Caco-2 (cell line): ENCODE measurements around the gene FAM72A. TPM values are rescaled to one million over a fixed set of nuclear protein-coding genes. Genes with fewer than 3 reads are reported as not detected.

Experiments used
- BruUV-seq: library from RNA; stranded (reverse); fragments of 400-500 nt; replicated peaks from 2 replicates; lab custom pipeline; 2021; lab: Mats Ljungman, UMichigan
- CTCF ChIA-PET: fragments of 300-600 bp; sonication (Branson Sonifier 250); formaldehyde crosslinking; loops from one replicate; lab custom pipeline; 2022; ENCODE audit warnings: antibody characterized with exemption; lab: Charles Lee
- POLR2A ChIA-PET: fragments of 300-600 bp; sonication (Branson Sonifier 250); formaldehyde crosslinking; loops from one replicate; lab custom pipeline; 2022; ENCODE audit warnings: antibody characterized with exemption; lab: Charles Lee
- DNase-seq, 2 experiments: peaks; one replicate each; pipeline versions ENCODE4 v3.0.0 to v3.0.0-alpha.2; 2020 to 2022
- H3K27me3 ChIP-seq: replicated peaks from 2 replicates; pipeline ENCODE4 v1.6.0; 2011; ENCODE audit warnings: low read length; ENCODE audit not compliant: control insufficient read depth, insufficient read depth
- H3K36me3 ChIP-seq: 2 replicates; pipeline ENCODE4 v1.5.1; 2011; ENCODE audit warnings: low read length; ENCODE audit not compliant: control insufficient read depth, insufficient read depth
- H3K4me1 ChIP-seq: fragments of 250-450 bp; sonication (Bioruptor Pico); 2 replicates; pipeline ENCODE4 v1.5.1; 2020; ENCODE audit warnings: mild to moderate bottlenecking
- H3K4me3 ChIP-seq: 2 replicates; pipeline ENCODE4 v1.5.1; 2011; ENCODE audit warnings: low read depth, mild to moderate bottlenecking, control low read depth, low read length
- H3K9me3 ChIP-seq: fragments of 250-450 bp; sonication (Bioruptor Pico); 2 replicates; pipeline ENCODE4 v1.5.1; 2020; ENCODE audit warnings: mild to moderate bottlenecking, moderate library complexity
- H3K27ac Mint-ChIP-seq: one replicate; pipeline ENCODE4 v1.8.0; 2022; ENCODE audit warnings: mixed read lengths; ENCODE audit not compliant: unreplicated experiment
- H3K27me3 Mint-ChIP-seq: one replicate; pipeline ENCODE4 v1.8.0; 2022; ENCODE audit warnings: mixed read lengths; ENCODE audit not compliant: insufficient read depth, unreplicated experiment
- H3K36me3 Mint-ChIP-seq: one replicate; pipeline ENCODE4 v1.8.0; 2022; ENCODE audit warnings: mild to moderate bottlenecking, mixed read lengths; ENCODE audit not compliant: insufficient read depth, unreplicated experiment
- H3K4me1 Mint-ChIP-seq: one replicate; pipeline ENCODE4 v1.8.0; 2022; ENCODE audit warnings: low read depth, mixed read lengths; ENCODE audit not compliant: unreplicated experiment
- H3K4me3 Mint-ChIP-seq: one replicate; pipeline ENCODE4 v1.8.0; 2022; ENCODE audit warnings: mild to moderate bottlenecking, moderate library complexity, mixed read lengths; ENCODE audit not compliant: unreplicated experiment
- H3K9me3 Mint-ChIP-seq: one replicate; pipeline ENCODE4 v1.8.0; 2022; ENCODE audit warnings: mixed read lengths; ENCODE audit not compliant: unreplicated experiment
- intact Hi-C: fragments of 100-400 bp; cut with micrococcal nuclease; formaldehyde crosslinking; loops from one replicate; pipeline ENCODE4 v1.10.0; 2022; ENCODE audit not compliant: unreplicated experiment
- total RNA-seq: library from RNA; stranded (reverse); gene quantifications from 2 replicates; pipeline ENCODE4 v1.2.3, GENCODE V29; 2022
- TF ChIP-seq, protein P1 (sequence below), 2 experiments: fragments of 200-600 bp in 1 of 2; IDR thresholded peaks; 1 replicate in 1 of 2; 2 replicates in 1 of 2; pipeline versions ENCODE4 v1.5.1 to v1.8.0; 2011 to 2022; ENCODE audit warnings: antibody characterized with exemption in 1 of 2, control low read depth in 1 of 2, inconsistent platforms in 1 of 2, low read depth in 1 of 2, low read length in 1 of 2, mild to moderate bottlenecking in 1 of 2, moderate library complexity in 1 of 2; ENCODE audit not compliant: insufficient read depth in 1 of 2, severe bottlenecking in 1 of 2, unreplicated experiment in 1 of 2

Gene FAM72A
- total RNA-seq, 1 experiment from 2014 or later: 12.3 TPM

DNA sequence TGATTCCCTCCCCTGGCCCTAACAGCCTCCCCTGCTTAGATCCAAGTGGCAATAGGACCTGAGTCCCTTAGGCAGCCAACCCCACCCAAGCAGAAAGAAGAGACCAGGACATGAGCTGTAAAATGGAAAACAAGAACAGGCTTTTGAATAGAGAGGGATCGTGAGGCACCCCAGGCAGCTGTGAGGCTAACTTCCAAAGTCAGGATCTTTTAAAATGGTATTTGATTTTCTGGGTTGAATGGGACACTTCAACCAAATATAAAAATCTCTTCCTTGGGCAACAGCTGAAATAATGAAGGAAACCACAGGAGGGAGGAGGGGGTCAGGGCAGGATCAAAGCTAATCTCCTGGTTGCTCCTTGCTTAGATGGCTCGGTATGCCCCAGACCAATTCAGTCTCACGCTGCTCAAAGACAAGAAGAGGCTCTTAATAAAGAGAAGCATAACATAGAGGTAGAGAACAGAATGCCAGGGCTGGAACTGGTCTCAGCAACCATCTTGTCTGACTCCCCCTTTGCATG lies 56.8 kb downstream of the FAM72A start:
- no TSS peak for BruUV-seq
- H3K27me3 ChIP-seq: no peaks in the 10 kb centered on the region; the same call in 1 of the 2 replicates

DNA sequence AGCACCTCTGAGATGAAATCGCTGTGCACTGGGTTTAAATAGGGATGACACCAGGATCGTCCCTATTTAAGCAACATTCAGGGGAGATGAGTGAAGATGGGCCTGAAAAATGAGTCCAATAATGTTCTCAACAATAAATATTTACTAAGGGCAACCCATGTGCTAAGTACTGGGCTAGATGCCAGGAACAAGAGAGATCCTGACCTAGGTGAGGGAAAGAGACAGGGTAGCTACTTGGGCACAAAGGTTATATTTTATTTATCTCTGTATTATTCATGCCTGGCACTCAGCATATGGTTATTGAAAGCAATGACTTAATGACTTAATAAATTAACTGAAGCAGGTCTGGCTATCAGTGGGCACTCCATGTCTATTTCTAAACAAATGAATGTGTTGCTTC lies 58.0 kb downstream of the FAM72A start:
- no peaks in the 10 kb centered on the region; the same call in 1 of the 2 replicates for H3K27me3 ChIP-seq
- Mint-ChIP-seq H3K27ac (no peak overlapping the region), H3K9me3 (no peaks in the 10 kb centered on the region), H3K4me1 (no peaks in the 10 kb centered on the region), H3K4me3 (no peak overlapping the region), H3K36me3 (no peaks in the 10 kb centered on the region), H3K27me3 (peaks cover 7% of the 10 kb centered on the region)
- no peak for DNase-seq
- H3K36me3 ChIP-seq: no peaks in the 10 kb centered on the region
- POLR2A ChIA-PET: no interaction called here
- no peak overlapping the region for H3K4me3 ChIP-seq
- TF ChIP-seq, protein P1, sequence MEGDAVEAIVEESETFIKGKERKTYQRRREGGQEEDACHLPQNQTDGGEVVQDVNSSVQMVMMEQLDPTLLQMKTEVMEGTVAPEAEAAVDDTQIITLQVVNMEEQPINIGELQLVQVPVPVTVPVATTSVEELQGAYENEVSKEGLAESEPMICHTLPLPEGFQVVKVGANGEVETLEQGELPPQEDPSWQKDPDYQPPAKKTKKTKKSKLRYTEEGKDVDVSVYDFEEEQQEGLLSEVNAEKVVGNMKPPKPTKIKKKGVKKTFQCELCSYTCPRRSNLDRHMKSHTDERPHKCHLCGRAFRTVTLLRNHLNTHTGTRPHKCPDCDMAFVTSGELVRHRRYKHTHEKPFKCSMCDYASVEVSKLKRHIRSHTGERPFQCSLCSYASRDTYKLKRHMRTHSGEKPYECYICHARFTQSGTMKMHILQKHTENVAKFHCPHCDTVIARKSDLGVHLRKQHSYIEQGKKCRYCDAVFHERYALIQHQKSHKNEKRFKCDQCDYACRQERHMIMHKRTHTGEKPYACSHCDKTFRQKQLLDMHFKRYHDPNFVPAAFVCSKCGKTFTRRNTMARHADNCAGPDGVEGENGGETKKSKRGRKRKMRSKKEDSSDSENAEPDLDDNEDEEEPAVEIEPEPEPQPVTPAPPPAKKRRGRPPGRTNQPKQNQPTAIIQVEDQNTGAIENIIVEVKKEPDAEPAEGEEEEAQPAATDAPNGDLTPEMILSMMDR (IDR thresholded peaks at IDR 0.05; ENCODE audit: insufficient read depth in 1 of 2, low read depth in 1 of 2, low read length in 1 of 2, severe bottlenecking in 1 of 2, unreplicated experiment in 1 of 2): no peak
- H3K4me1 ChIP-seq: no peaks in the 10 kb centered on the region
- intact Hi-C loops: no loop called here
- no peaks in the 10 kb centered on the region for H3K9me3 ChIP-seq
- CTCF ChIA-PET: no interaction called here
- no TSS peak for BruUV-seq

More for the DNA sequence above, 56.8 kb downstream of the FAM72A start:
- no peaks in the 10 kb centered on the region for H3K36me3 Mint-ChIP-seq
- Histone ChIP-seq H3K9me3 (no peaks in the 10 kb centered on the region), H3K4me3 (no peak overlapping the region), H3K36me3 (no peaks in the 10 kb centered on the region), H3K4me1 (no peaks in the 10 kb centered on the region)
- no peak overlapping the region for H3K4me3 Mint-ChIP-seq
- no peaks in the 10 kb centered on the region for H3K4me1 Mint-ChIP-seq
- ChIA-PET POLR2A (no interaction called here), CTCF (no interaction called here)
- intact Hi-C loops: no loop called here
- H3K27me3 Mint-ChIP-seq: peaks cover 7% of the 10 kb centered on the region
- TF ChIP-seq, protein P1 (IDR thresholded peaks at IDR 0.05; ENCODE audit: insufficient read depth in 1 of 2, low read depth in 1 of 2, low read length in 1 of 2, severe bottlenecking in 1 of 2, unreplicated experiment in 1 of 2): no peak
- no peaks in the 10 kb centered on the region for H3K9me3 Mint-ChIP-seq
- H3K27ac Mint-ChIP-seq: no peak overlapping the region
- no peak for DNase-seq

DNA sequence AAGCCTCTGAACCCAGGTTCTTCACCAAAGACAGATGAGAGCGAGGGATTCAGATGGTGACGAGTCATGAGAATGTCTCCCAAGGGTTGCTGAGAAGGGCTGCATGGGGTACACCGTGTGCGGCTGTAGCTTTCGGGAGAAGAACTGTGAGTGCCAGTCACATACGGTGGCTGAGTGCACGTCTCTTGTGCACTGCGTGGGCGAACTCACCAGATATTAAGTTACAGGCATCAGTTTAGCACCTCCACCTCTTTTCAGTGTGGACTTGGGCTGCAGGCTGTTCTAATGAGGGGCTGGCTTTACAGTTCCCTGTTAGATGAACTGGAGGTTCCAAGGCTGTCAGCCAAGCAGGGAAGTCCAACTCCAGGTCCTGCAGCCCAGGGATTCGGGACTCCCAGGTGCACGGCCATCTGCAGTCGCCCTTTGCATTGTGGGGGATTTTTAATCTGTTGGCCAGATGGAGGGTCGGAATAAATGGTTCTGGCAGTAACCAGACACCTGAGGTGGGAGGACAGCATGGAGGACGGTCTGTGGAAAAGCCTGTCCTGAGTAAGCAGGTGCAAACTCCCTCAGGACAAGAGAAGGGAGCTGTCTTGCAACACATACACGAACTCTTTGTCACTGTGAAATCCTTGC lies 59.0 kb downstream of the FAM72A start:
- no TSS peak for BruUV-seq
- no peaks in the 10 kb centered on the region for H3K36me3 Mint-ChIP-seq
- Histone ChIP-seq H3K4me1 (no peaks in the 10 kb centered on the region), H3K36me3 (no peaks in the 10 kb centered on the region), H3K4me3 (no peak overlapping the region), H3K27me3 (no peaks in the 10 kb centered on the region; the same call in 1 of the 2 replicates), H3K9me3 (no peaks in the 10 kb centered on the region)
- no peak for DNase-seq
- H3K9me3 Mint-ChIP-seq: no peaks in the 10 kb centered on the region
- no peak overlapping the region for H3K27ac Mint-ChIP-seq
- H3K4me3 Mint-ChIP-seq: no peak overlapping the region
- ChIA-PET CTCF (no interaction called here), POLR2A (no interaction called here)
- peaks cover 7% of the 10 kb centered on the region for H3K27me3 Mint-ChIP-seq
- no peaks in the 10 kb centered on the region for H3K4me1 Mint-ChIP-seq
- intact Hi-C loops: no loop called here
- TF ChIP-seq, protein P1 (IDR thresholded peaks at IDR 0.05; ENCODE audit: insufficient read depth in 1 of 2, low read depth in 1 of 2, low read length in 1 of 2, severe bottlenecking in 1 of 2, unreplicated experiment in 1 of 2): no peak
